Measurements from ENCODE around the gene ATG16L1.
A peak's percentile ranks its signal among the peaks of the same experiment; 100 is the strongest.

Gene ATG16L1

GRCh38 chr2:233251306-233252116 lies at the start of gene ATG16L1:
ATG16L1 (plus strand) TSS chr2:233251673; CDS start chr2:233251828, 155 bp downstream.
- H3K27ac ChIP-seq (ENCODE audit: extremely low read depth, low read depth, low read length): peak within 1 kb of the TSS; percentile 45
- CTCF ChIA-PET: interaction anchor here (0.5 to 3.0 kb wide), 33 partner anchors 12 to 574 kb away, joined by 3 to 20 read pairs (median 4); no protein-coding TSS in a partner anchor
- H3K36me3 ChIP-seq (ENCODE audit: control insufficient read depth in 2 of 2, insufficient read depth in 1 of 2, low read length in 2 of 2): peaks cover 7 to 29% of the 10 kb centered on the region in 2 experiments
- H3K9me3 ChIP-seq (ENCODE audit: control insufficient read depth, insufficient read depth, low read depth, low read length): no peaks in the 10 kb centered on the region
- no peaks in the 10 kb centered on the region for H3K4me1 ChIP-seq (ENCODE audit: control insufficient read depth, insufficient read depth, low read length)
- POLR2A ChIA-PET: interaction anchor here (1.2 kb wide), 2 partner anchors 51 to 149 kb away, joined by 3 read pairs; no protein-coding TSS in a partner anchor
- peak within 1 kb of the TSS; percentile 98 for H3K4me3 ChIP-seq (ENCODE audit: low read depth, low read length)
- TF ChIP-seq ZBTB7A (tag by site-specific recombination; IDR thresholded peaks at IDR 0.05; ENCODE audit: low read depth) (no peak), ZNF132 (tag by site-specific recombination; IDR thresholded peaks at IDR 0.05; ENCODE audit: borderline replicate concordance) (no peak), ZNF133 (tag by site-specific recombination; IDR thresholded peaks at IDR 0.05) (no peak), TSHZ1 (tag by site-specific recombination; IDR thresholded peaks at IDR 0.05; ENCODE audit: borderline replicate concordance) (no peak), ZNF521 (tag by site-specific recombination; IDR thresholded peaks at IDR 0.05) (no peak), ZNF488 (tag by site-specific recombination; IDR thresholded peaks at IDR 0.05) (no peak), ZEB2 (tag by site-specific recombination; IDR thresholded peaks at IDR 0.05) (peak; percentile 81), ZNF214 (tag by site-specific recombination; IDR thresholded peaks at IDR 0.05; ENCODE audit: borderline replicate concordance) (no peak), ZFP37 (tag by site-specific recombination; IDR thresholded peaks at IDR 0.05) (no peak), ZNF571 (tag by site-specific recombination; IDR thresholded peaks at IDR 0.05) (no peak), ZNF26 (tag by site-specific recombination; IDR thresholded peaks at IDR 0.05) (no peak), ZNF449 (tag by site-specific recombination; IDR thresholded peaks at IDR 0.05) (no peak), ZNF221 (tag by site-specific recombination; IDR thresholded peaks at IDR 0.05; ENCODE audit: borderline replicate concordance) (no peak), ZNF664 (tag by site-specific recombination; IDR thresholded peaks at IDR 0.05) (no peak), PRDM4 (tag by site-specific recombination; IDR thresholded peaks at IDR 0.05) (no peak), OVOL3 (tag by site-specific recombination; IDR thresholded peaks at IDR 0.05) (no peak), ZNF324 (tag by site-specific recombination; IDR thresholded peaks at IDR 0.05) (peak; percentile 21; the same call in 1 of the 2 replicates), ZNF747 (tag by site-specific recombination; IDR thresholded peaks at IDR 0.05) (no peak), ZNF354C (tag by site-specific recombination; IDR thresholded peaks at IDR 0.05; ENCODE audit: borderline replicate concordance, low read depth) (no peak), KLF9 (tag by site-specific recombination; IDR thresholded peaks at IDR 0.05; ENCODE audit: low read depth) (no peak), ZNF501 (tag by site-specific recombination; IDR thresholded peaks at IDR 0.05) (peak; percentile 60; the same call in 1 of the 2 replicates), ZNF777 (tag by site-specific recombination; IDR thresholded peaks at IDR 0.05; ENCODE audit: borderline replicate concordance) (no peak), ZNF140 (tag by site-specific recombination; IDR thresholded peaks at IDR 0.05) (no peak), ZNF37A (tag by site-specific recombination; IDR thresholded peaks at IDR 0.05) (no peak), ZNF776 (tag by site-specific recombination; IDR thresholded peaks at IDR 0.05; ENCODE audit: borderline replicate concordance) (no peak), ZNF76 (tag by site-specific recombination; IDR thresholded peaks at IDR 0.05; ENCODE audit: borderline replicate concordance, low read depth) (no peak), IKZF3 (tag by site-specific recombination; IDR thresholded peaks at IDR 0.05) (no peak)

All from HEK293 (cell line).